Inferior parietal cortex (tissue), 1 donor: Measurements from ENCODE around the gene MGP.

Experiments used
- DNase-seq: peaks from one replicate; pipeline ENCODE4 v3.0.0-alpha.2; 2016; ENCODE audit errors: extremely low spot score

MGP gene

DNA sequence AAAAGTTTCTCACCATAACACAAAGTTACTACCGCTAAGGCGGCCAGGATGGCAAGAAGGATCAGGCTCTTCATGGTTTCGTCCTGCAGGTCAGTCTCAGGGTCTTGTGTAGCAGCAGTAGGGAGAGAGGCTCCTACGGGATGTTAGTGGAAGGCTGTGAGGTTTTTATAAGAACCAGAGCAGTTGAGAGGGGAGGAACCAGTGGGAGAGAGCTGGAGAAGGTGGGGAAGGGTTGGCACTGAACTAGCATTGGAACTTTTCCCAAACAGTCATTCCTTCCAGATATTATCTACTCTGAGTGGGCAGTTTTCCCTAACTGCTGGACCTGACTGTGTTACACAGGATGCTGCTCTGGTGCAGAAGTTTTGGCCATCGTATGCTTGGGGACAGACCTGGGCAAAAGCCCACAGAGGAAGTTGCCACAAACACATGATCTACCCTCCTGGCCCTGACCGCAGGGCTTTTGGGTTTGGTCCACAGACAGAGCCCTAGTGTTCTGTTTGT lies at the start of gene MGP:
Gene MGP (minus strand): TSS at position 137 of the 504 bp plus-strand sequence. CDS start 63 bp downstream, at position 74.
- no peak for DNase-seq

DNA sequence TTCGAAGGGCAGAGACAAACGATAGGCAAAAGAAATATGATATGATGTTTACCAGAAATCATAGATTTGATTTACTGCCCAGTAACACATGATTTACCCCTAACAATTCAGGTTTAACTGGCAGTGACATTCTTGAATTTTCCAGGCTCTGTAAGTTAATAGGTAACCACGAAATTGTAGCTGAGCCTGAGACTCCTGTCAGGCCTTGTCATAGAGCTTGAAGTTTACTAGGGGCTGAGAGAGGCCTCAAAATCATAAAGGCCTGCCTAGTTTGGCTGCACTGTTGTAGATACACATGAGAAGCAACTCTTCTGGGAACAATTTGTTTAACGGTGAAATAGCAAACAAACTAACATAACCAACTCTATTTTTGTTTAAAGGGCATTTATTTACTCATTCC lies 49.4 kb upstream of the MGP start:
- DNase-seq = no peak

DNA sequence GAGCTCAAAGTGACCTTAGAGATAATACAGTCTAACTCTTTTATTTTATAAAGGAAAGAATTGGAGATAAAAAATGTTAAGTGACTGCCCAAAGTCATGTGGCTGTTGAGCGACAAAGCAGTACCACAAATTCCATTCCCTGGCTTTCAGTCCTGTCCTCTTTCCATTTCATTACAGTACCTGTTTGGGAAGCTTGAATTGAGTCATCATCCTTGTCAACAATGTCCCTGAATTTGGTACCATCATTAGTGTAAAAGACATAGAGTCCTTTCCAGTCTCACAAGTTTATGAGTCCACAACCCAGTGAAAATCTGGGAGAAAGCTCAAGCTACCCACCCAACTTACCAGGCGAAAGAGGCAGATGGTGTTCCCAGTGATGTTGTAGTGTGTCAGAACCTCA lies 48.9 kb upstream of the MGP start:
- no peak for DNase-seq

DNA sequence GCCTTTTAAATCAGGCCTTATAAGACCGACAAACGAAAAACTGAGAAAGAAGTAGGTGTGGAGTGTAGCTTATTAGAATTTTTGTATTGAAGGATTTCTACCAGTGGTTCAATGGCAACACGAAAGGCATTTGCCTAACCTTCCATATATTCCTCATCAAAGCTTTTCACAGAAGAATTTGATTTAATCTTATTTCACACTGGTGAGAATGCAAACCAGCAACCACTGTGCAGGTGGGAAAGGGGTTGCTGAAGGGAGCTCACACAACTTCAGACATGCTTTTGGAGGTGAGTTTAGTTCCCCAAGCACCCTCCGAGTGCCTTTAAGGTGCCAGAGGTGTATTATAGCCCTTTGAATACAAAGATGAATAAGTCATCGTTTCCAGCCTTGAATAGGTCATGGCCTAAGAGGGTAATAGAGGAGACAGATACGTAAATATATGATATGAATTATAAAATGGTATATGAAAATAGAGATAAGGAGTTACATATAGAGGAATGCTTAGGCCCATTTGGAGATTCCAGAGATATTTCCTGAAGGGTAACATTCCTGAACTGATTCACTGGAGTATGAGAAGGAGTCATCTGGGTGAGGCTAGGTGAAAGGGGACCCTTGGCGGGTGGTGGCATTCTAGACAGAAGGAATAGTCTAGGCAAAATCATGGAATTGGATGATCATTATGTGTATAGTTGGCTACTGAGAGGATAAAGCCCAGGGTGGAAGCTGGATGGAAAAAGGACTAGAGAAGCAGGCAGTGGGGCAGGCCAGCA lies 46.3 kb upstream of the MGP start:
- no peak for DNase-seq

DNA sequence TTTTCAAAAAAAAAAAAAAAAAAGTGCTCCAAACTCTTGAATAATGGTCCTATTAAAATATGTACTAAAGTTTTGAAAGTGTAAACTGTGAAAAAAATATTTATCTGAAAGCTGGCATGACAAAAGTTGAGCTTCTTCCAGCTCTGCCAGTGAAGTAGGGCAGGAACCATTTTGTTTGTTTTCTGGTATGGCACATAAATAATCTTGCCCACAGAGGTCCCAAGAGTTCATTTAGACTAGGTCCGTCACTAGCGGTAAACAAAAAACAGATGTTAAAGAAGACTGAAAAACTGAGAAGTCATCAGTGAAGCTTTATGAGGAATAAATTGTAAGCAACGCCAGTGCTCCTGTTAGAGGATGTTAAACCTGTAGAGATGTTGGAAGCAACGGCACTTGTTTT lies 45.7 kb upstream of the MGP start:
- no peak for DNase-seq

DNA sequence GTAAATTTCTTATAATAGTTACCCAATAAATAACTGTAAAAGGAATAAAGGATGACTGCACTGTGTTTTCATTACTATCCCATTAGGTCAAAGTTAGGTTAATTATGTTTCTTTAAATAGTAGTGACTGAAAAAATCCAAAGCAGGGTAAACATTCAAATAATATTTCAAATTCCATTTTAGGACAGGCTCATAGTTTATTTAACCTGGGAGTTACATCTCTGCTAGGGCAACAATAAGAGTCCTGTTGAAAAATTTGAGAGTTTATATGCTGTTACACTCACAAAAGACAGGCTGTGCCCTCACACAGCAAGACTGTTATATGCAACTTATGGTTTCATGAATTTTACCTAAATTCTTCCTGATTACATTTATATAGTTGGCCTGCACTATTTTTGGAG lies 44.6 kb upstream of the MGP start:
- no peak for DNase-seq

DNA sequence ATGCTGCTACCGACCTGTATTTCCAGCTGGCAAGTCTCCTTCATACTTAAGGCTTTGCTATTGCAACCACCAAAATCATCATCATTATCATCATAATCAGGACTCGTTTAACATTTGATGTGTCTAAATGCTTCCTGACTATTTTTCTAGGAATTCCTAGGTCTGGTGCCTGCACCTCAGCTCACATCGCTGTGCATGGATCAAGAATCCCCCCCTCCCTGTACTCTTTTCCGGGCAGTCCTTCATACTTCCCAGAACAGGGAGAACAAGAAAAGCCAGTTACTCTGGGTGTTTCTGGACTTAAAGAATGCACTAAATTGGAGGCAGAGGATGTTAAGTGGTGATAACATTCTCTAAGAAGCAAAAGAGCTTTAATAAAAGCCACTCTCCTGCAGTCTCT lies 43.3 kb upstream of the MGP start:
- no peak for DNase-seq

DNA sequence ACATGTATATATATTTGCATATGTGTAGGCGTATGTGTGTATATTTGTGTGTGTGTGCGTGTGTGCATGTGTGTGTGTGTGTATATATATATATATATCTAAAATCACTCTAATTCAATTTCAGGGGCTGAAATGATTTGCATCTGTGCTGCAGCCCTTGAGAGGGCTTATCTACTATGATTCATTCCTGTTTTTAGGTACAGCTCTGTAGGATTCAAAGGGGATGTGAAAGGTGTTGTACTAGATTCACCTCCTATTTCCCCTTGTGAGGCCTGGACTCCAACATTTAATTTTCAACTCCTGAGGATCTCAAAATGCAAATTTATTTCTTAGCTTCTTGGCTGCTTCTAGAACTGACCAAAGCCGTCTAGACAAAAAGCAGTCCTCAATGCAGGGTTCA lies 41.6 kb upstream of the MGP start:
- DNase-seq = no peak

DNA sequence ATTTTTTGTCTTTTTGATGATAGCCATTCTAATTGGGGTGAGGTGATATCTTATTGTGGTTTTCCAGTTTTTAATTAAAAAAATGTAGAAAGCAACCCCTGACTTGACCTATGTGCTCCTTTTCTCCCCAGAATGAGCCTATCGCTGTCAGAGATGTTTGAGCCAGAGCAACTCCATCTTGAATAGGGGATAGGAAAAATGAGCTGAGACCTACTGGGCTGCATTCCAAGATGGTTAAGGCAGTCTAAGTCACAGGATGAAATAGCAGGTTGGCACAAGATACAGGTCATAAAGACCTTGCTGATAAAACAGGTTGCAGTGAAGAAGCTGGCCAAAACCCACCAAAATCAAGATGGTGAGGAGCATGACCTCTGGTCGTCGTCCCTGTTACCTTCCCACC lies 38.9 kb upstream of the MGP start:
- DNase-seq = no peak

DNA sequence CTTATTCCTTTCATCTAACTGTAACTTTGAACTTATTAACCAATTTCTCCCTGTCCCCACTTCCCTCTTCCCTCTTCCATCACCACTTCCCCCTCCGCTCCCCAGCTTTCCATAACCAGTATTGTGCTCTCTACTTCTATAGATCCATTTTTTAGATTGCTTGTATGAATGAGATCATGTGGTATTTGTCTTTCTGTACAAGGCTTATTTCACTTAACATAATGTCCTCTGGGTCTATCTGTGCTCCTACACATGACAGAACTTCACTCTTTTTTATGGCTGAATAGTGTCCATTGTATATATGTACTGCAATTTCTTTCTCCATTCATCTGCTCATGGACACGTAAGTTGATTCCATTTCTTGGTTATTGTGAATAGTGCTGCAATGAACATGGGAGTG lies 38.3 kb upstream of the MGP start:
- no peak for DNase-seq

DNA sequence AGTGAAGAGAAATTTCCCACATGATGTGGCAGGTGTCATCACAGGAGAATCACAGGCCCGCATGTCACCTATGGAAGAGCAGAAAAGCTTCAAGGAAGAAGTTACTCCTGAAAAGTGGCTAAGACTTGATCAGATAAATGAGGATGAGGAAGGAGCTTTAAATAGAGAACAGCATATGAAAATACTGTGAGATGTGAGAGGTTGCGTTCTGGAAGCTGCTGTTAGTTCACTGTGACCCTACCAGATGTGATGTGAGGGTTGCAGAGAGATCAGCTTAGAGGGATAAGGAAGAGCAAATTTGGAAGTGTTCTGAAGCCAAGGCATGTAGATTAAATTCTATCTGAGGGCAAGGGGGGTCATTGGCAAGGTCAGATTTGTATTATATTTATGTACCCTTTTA lies 35.6 kb upstream of the MGP start:
- DNase-seq = no peak

DNA sequence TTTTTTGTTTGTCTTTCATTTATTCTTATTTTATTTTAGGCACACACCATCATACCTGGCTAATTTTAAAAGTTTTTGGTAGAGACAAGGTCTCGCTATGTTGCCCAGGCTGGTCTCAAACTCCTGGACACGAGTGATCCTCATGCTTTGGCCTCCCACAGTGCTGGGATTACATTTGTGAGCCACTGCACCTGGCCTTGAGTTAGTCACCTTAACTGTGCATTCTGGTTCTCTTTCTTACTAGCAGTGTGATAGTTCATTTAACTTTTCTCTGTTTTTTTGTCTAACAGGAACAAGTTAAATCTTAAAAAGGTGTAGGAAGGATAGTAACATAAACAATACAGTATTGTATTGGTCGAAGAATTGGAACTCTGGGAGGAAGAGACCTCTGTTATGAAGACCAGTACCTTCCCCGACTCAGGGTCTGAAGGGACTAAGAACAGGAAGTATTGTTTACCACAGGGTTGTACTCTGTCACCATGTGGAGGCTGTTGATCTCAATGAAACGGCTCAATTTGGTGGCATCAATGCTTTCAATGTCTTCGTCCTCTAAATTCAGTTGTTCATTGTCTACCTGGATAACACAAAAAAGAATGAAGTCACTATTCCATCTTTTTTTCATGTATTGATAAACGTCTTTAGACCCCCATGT lies 34.9 kb upstream of the MGP start:
- no peak for DNase-seq

DNA sequence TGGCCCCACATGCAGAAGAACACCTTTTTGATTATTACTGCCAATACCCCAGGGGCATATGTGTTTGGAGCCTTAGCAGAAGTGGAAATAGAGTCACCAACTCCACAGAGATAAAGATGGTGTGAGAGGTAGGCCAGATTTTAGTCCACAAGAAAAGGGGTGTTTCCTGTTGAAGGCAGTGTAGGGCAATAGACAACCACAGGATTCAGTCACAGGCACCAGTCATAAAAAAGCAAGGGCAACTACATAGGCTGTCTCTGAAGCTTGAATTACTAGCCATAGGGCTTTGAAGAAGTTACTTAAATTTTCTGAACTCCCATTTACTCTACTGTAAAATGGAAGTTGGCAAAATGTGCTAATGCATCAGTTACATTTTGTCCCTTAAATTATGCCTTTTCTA lies 33.8 kb upstream of the MGP start:
- no peak for DNase-seq

DNA sequence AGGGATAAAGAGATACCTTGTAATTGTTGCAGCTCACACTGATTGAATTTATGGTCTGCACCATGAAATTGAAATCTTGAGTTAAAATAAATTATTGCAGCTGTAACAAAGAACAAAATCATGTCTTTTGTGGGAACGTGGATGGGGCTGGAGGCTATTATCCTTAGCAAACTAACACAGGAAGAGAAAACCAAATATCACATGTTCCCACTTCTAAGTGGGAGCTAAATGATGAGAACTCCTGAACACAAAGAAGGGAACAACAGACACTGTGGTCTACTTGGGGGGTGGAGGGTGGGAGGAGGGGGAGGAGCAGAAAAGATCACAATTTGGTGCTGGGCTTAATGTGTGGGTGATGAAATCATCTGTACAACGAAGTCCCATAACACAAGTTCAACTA lies 30.1 kb upstream of the MGP start:
- DNase-seq = no peak

DNA sequence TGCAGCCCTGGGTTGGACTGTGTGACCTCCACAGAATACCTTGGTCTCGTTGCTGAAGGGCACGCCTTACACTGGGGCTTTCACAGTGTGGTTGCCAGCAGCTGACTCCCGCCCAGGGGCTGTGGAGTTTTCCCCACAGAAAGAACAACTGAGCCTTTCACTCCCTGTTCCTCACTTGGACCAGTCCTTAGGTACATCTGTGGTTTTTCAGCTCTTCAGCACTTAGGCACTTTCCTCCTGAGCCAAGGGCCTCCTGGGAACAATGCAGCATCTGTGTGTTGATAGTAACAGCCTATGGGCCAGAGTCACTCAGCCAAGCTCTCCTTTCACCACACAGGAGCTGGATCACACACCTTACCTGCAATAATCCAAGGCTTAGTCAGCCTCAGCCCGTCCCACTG lies 27.7 kb upstream of the MGP start:
- no peak for DNase-seq

DNA sequence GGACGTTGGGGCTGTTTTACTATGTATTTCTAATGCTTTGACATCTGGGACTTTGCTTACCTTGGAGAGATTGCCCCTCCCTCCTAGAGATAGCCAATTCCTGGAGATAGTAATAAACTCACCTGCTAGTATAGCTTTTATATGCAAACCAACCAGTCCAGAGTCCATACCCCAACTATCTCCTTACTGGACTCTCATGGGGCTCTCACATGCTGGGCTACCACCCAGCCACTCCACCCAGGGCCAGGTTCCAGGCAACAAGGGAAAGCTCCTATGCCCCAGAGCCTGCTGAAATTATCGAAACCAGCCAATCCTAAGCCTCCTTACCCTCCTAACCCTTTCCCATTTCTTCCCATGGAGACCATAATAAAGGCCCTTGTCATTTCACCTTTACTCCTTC lies 25.5 kb upstream of the MGP start:
- no peak for DNase-seq

DNA sequence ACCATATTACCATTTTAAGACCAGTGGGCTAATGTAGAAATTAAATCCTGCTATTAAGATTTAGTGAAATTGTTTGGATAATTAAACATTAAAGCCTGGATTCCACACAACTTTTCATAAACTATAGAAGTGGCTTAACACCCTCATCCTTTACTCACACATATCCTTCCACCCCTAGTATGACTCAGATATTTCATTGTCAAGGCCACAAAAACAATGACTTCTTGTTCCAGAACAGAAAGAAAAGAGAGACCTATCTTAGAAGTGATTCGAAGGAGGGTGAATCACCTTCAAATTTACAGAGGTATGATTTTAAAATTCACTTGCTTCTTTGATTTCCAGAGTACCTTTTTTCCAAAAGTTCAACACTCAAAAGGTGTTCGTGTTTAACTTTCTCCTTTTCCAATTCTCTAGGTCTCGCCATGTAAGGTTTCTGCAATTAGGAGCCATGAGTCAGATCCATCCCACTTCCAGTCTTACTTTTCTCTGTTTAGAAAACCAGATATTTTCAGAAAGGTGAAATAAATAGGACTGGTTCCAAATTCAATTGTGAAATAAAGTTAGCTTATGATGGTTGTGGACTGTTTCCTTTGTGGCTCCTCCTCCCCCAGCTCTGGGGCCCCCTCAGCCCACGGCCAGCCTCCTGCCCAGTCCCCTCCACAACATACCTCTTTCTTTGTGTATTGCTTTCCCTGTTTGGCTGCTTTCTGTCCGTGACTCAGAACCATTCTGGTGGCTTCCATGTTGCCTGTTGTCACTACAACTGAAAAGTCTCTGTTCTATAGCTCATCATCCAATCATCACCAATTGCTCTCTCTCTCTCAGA lies 24.6 kb upstream of the MGP start:
- DNase-seq = no peak

DNA sequence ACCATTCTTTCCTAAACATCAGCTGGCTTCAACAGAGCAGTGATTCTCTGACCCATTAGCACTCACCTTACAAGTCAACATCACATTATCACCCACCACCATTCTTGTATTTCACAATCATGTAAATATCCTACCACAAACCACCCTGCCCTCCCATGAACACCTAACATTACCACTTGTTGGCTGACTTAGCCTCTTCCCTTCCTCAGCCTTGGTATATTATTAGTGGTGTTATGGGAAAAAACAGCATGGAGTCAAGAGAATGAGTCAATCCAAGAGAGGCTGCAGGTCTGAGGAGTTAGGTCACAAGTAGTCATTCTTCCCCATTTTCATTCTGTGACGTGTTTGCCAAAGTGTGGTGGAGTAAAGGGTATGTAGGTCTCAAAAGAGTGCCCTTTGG lies 22.3 kb upstream of the MGP start:
- no peak for DNase-seq

DNA sequence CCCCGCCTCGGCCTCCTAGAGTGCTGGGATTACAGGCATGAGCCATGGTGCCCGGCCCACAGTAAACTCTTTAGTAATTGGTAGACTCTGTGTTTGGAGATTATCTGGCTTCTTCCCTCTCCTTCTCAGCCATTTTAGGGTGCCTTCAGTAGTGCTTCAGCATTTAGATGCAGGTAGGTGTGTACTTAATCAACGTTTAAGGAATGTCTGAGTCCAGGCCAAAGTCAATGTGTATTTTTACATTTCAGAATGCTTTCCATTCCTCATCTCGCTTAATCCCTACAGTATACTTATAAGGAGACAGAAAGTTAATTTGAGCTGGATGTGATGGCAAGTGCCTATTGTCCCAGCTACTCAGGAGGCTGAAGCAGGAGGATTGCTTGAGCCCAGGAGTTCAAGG lies 20.5 kb upstream of the MGP start:
- DNase-seq = no peak

DNA sequence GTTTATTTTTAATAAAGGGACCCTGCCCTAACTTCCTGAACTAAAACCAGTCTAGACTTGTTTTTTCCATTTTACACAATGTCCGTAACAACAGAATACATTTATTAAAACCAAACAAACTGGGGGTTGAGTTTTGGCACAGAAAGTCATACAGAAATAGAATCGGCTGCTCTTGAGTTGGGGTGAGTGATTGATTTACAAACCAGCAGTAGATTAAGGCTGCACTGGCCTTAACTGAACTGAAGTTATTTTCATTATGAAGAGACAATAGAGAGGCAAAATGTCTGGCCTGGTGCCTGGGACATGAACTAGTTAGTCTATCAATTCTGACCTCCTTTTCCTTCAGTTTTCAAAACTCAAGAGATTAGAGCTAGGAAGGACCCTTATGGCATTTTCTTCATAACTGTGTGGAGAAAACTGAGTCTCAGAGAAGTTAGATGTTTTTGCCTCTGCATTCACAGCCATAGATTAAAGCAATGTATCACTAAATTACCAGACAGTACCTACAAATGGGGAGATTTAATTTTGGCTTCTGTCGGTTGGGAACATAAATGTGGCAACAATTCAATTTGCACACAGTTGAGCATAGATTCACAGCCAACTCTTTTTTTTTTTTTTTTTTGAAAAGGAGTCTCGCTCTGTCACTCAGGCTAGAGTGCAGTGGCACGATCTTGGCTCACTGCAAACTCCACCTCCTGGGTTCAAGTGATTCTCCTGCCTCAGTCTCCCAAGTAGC lies 19.8 kb upstream of the MGP start:
- DNase-seq = no peak

DNA sequence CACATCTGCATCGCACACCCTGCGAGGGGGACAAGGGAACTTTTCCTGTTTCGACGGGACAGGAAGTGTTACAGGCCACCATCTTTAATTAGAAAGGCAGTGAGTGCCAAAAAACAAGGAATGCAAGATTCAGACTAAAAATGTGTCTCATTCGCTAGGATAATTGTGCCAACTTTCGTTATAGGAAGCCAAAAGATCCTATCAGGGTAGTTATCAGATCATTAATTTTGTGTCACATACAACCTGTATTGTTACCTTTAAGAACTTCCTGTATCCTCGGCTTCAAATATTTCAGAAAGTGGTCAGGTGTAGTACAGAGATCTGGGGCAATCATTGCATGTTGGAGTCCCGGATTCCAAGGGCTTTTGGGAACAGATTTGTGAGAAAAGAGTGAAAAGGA lies 19.2 kb upstream of the MGP start:
- no peak for DNase-seq
